ENCODE results near the gene PTDSS2. TPM values are rescaled to one million over a fixed set of nuclear protein-coding genes. Genes with fewer than 3 reads are reported as not detected.
"Not testable (repeated sequence)": the region's sequence is repeated elsewhere in the genome, so short reads cannot be mapped to it uniquely, and the experiment has no call there.

Gene PTDSS2
- total and polyA plus RNA-seq, 8 donors, result 11.6 to 264 (median 25.1) TPM

GRCh38 chr11:432501-433100 lies 17.5 kb upstream of the PTDSS2 start:
- WGBS, 5 donors, result 90 to 94% (median 93%) methylated on average over 17 to 20 of the region's 20 CpGs

GRCh38 chr11:433111-433510 lies 17.0 kb upstream of the PTDSS2 start:
- TF ChIP-seq EP300 (IDR thresholded peaks at IDR 0.05) (no peak), POLR2A (IDR thresholded peaks at IDR 0.05) (no peak), CTCF (IDR thresholded peaks at IDR 0.05) (no peak), POLR2AphosphoS5 (IDR thresholded peaks at IDR 0.05) (no peak)
- 88 to 97% (median 93%) methylated on average over 12 to 17 of the region's 17 CpGs for WGBS, 5 donors
- Histone ChIP-seq H3K27me3 (peaks cover 0 to 28% (median 0%) of the 10 kb centered on the region in 3 donors), H3K27ac (no peak overlapping the region), H3K4me3 (no peak overlapping the region), H3K36me3 (peaks cover 0 to 8% (median 3%) of the 10 kb centered on the region in 4 donors), H3K4me1 (no peaks in the 10 kb centered on the region), H3K9me3 (no peaks in the 10 kb centered on the region)
- intact Hi-C loops (cut with DNase I; ENCODE audit: low total_unique reads), result no loop called here
- DNase-seq, result no peak

More at GRCh38 chr11:432501-433100, 17.5 kb upstream of the PTDSS2 start:
- no peaks in the 10 kb centered on the region for H3K9me3 ChIP-seq
- no peaks in the 10 kb centered on the region for H3K4me1 ChIP-seq
- peaks cover 0 to 23% (median 0%) of the 10 kb centered on the region in 3 donors for H3K27me3 ChIP-seq
- peaks cover 0 to 9% (median 3%) of the 10 kb centered on the region in 4 donors for H3K36me3 ChIP-seq
- TF ChIP-seq CTCF (IDR thresholded peaks at IDR 0.05) (no peak), POLR2AphosphoS5 (IDR thresholded peaks at IDR 0.05) (no peak), EP300 (IDR thresholded peaks at IDR 0.05) (no peak), POLR2A (IDR thresholded peaks at IDR 0.05) (no peak)
- DNase-seq, result no peak
- no peak overlapping the region for H3K4me3 ChIP-seq
- intact Hi-C loops (cut with DNase I; ENCODE audit: low total_unique reads), result no loop called here
- no peak overlapping the region for H3K27ac ChIP-seq

GRCh38 chr11:433641-434040 lies 16.4 kb upstream of the PTDSS2 start:
- no peak overlapping the region for H3K27ac ChIP-seq
- 82 to 93% (median 89%) methylated on average over 19 to 20 of the region's 20 CpGs for WGBS, 5 donors
- H3K4me1 ChIP-seq, result no peaks in the 10 kb centered on the region
- no peaks in the 10 kb centered on the region for H3K9me3 ChIP-seq
- peaks cover 0 to 3% (median under 1%) of the 10 kb centered on the region in 4 donors for H3K36me3 ChIP-seq
- peaks cover 0 to 32% (median 0%) of the 10 kb centered on the region in 3 donors for H3K27me3 ChIP-seq
- TF ChIP-seq EP300 (IDR thresholded peaks at IDR 0.05) (no peak), CTCF (IDR thresholded peaks at IDR 0.05) (no peak), POLR2AphosphoS5 (IDR thresholded peaks at IDR 0.05) (no peak), POLR2A (IDR thresholded peaks at IDR 0.05) (no peak)
- DNase-seq, result no peak
- intact Hi-C loops (cut with DNase I; ENCODE audit: low total_unique reads), result no loop called here
- no peak overlapping the region for H3K4me3 ChIP-seq

DNA sequence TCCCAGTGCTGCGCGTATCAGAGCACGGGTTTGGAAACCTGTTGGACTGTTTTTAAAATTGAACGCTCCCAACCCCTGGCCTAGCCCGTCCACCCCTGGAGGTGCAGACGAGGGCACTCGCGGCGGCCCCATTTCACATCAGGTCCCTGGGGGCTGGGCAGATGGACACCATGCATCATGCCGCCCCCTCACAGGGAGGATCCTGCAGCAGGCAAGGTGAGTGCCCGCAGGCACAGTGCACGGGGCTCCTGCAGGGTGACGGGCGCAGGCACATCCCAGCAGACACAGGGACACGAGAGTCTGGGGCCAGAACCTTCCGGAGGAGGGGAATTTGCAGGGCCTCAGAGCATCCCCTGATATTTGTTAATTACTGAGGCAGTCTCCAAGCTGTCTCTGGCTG lies 15.6 kb upstream of the PTDSS2 start:
- Histone ChIP-seq H3K27ac (no peak overlapping the region), H3K27me3 (peaks cover 0 to 35% (median 0%) of the 10 kb centered on the region in 3 donors), H3K4me1 (no peaks in the 10 kb centered on the region), H3K9me3 (no peaks in the 10 kb centered on the region), H3K36me3 (peaks cover 0 to 3% (median 0%) of the 10 kb centered on the region in 4 donors), H3K4me3 (no peak overlapping the region)
- no peak for DNase-seq
- TF ChIP-seq EP300 (IDR thresholded peaks at IDR 0.05) (no peak), POLR2AphosphoS5 (IDR thresholded peaks at IDR 0.05) (no peak), POLR2A (IDR thresholded peaks at IDR 0.05) (no peak), CTCF (IDR thresholded peaks at IDR 0.05) (no peak)
- intact Hi-C loops (cut with DNase I; ENCODE audit: low total_unique reads), result no loop called here
- WGBS, 5 donors, result 87 to 93% (median 90%) methylated on average over 11 to 16 of the region's 16 CpGs

GRCh38 chr11:434999-435740 lies 14.9 kb upstream of the PTDSS2 start:
- DNase-seq; intact Hi-C loops (cut with DNase I; ENCODE audit: low total_unique reads); H3K4me1 ChIP-seq; H3K9me3 ChIP-seq; H3K36me3 ChIP-seq; H3K4me3 ChIP-seq; H3K27ac ChIP-seq: not testable (repeated sequence)
- 85 to 100% (median 98%) methylated on average over 1 of the region's 1 CpG for WGBS, 5 donors
- H3K27me3 ChIP-seq, result peaks cover 0 to 42% (median 0%) of the 10 kb centered on the region in 3 donors

Measured in stomach (tissue), 9 donors.